ENCODE data around the gene COPG2.

GRCh38 chr7:130486954-130487436 is 181.6 kb downstream of the COPG2 start:
- TF ChIP-seq CTCF (IDR thresholded peaks at IDR 0.05; ENCODE audit: low read length) (no peak), EZH2 (IDR thresholded peaks at IDR 0.05; ENCODE audit: borderline replicate concordance, low read length) (no peak)

Data from OCI-LY1 (cell line).